HG02885 (cell line): Measurements from ENCODE around the gene GIMAP5.

Source experiments
- ATAC-seq: cut with Tn5 transposase; IDR thresholded peaks from one replicate; pipeline ENCODE4 v1.9.1; 2021; ENCODE audit warnings: mild to moderate bottlenecking; ENCODE audit not compliant: unreplicated experiment, poor library complexity

The GIMAP5 gene

DNA sequence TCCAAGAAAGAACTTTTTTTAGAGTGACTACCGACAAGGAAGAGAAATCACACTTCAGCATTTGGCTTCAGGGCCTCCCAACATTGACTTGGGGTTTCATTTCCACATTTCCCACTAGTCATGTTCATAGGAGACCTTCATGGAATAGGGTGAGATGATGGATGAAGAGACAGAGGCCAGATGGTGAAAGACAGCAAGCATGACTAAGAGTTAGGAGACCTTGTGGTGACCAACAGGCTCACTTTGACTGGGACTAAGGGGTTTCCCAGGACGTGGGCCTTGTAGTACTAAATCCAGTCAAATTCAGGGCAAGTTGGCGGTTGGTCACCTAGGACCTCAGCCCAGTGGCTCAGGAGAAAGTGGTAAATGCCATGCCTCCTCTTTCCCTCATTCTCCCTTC is 3.0 kb upstream of the GIMAP5 start:
- ATAC-seq = no peak

DNA sequence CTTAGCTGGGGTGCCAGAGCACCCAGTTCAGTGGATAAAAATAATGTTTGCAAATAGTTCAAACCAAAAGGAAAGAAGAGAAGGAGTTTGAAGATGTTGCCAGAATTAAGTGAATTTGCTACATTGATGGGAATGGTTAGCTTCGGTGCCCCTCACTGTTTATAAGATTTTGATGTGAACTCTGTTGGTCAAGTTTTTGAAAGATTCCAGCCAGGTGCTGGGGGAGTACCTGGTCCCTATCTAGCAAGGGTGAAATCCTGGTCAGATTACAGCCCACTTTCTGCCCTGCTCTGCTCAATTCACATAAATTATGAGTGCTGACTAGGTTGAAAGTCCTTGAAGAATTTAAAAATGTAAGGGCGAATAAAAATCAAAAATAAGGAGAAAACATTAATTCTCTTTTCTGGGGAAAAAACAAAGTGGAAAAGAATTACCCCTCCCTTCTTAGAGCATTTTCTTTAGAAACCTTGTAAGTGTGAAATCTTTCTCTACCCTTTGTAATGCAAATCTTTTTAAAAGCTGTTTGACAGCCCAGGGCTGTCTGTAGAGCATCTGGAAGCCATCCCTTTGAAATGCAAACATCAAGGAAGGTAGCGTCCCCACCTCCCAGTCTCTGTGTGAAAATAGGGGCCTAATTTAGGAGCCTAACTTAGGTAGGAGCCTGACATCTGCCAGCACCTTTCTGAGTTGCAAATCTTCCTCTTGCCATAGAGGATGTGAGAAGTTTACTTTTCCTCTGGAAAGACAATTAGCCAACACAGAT is 1.4 kb upstream of the GIMAP5 start:
- ATAC-seq = no peak

DNA sequence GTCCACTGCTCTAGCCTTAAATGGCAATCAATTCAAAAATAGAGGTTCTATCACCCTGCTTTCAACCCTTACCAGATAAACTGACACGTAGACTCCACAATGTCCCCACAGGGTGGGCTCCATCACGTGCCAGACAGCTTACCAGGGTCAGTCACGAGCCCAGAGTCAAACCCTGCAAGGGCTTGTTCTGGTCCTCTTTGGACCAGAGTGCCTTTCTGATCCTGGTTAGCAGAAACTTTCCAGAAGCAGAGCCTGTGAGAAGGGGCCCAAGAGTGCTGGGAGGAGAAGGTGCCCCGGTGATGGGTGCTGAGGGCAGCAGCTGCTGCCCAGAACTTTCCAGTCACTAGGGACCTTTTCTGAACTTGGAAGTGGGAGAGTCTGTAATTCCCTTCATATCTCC is 354 bp upstream of the GIMAP5 start:
- peak; percentile 10 for ATAC-seq

DNA sequence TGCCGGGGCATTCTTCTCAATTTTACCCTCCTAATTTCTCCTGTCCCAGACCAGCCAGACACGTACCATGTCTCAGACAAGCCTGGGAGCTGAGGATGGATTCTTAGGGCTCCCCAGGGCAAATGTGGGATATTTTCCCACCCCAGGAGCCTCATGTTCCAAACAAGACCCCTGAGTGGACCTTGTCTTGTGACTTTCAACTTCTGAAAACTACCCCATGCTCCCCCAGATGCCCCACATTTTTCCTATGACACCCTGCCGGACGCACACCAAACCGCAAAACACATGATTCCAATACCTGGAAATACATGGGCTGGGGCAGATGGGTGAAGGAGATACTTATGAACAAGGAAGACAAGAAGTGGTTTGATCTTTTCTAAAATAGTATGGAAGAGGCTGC is 874 bp downstream of the GIMAP5 start:
- ATAC-seq = no peak

DNA sequence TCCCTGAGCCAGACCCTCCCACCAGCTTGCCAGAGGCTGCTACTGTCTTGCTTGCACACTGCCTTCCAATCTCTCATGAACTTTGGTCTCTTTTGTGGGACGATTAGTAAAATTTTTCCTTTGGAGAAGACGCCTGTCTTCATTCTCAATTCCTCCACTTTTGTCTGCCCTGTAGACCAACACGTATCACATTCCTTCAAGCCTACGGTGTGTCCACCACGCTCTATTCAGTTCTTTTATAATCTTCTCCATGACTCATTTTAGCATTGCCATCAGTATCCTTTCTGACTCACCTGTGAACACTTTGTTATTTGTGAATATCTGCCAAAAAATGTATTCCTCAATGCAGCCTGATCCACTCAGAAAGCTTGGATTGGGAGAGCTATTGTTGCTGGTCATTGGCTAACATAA is 1.4 kb downstream of the GIMAP5 start:
- ATAC-seq = no peak

DNA sequence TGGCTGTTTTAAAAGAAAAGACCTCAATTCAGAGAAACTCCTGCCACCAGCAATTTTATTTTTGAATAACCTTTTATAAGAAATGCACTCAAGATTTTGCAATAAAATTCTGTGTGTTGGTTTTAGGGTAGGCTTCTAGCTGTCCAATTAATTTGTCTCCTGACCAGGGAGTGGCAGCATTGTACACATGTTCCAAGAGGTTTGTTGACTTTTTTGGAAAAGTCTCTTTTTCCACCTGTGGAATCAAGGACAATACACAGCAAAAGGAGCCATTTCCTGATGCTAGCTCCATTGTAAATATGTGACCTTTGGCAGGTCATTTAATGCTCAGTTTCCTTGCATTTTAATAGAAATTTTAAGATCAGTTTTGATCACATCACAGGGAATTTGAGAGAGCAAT is 1.8 kb downstream of the GIMAP5 start:
- no peak for ATAC-seq

DNA sequence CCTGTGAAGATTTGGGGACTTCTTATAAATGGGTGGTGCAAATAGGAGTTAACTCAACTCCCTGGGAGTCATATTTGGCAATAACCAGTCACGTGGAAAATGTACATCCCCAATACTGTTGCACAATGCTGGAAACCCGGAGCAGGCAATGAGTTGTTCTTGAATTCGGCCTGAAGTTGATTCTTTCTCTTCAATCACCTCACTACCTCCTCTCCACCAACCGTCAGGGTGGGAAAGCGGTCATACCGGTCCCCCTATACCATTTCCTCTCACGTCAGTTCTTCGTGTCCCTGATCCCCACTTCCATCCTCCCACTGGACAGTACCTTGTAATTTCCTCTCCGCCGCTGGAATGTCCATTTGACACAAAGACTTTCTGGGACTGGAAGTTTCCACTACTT is 2.8 kb downstream of the GIMAP5 start:
- ATAC-seq = no peak

DNA sequence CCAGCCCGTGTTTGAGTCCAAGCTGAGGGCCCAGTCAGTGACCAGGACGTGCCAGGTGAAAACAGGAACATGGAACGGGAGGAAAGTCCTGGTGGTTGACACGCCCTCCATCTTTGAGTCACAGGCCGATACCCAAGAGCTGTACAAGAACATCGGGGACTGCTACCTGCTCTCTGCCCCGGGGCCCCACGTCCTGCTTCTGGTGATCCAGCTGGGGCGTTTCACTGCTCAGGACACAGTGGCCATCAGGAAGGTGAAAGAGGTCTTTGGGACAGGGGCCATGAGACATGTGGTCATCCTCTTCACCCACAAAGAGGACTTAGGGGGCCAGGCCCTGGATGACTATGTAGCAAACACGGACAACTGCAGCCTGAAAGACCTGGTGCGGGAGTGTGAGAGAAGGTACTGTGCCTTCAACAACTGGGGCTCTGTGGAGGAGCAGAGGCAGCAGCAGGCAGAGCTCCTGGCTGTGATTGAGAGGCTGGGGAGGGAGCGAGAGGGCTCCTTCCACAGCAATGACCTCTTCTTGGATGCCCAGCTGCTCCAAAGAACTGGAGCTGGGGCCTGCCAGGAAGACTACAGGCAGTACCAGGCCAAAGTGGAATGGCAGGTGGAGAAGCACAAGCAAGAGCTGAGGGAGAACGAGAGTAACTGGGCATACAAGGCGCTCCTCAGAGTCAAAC is 5.2 kb downstream of the GIMAP5 start:
- no peak for ATAC-seq

DNA sequence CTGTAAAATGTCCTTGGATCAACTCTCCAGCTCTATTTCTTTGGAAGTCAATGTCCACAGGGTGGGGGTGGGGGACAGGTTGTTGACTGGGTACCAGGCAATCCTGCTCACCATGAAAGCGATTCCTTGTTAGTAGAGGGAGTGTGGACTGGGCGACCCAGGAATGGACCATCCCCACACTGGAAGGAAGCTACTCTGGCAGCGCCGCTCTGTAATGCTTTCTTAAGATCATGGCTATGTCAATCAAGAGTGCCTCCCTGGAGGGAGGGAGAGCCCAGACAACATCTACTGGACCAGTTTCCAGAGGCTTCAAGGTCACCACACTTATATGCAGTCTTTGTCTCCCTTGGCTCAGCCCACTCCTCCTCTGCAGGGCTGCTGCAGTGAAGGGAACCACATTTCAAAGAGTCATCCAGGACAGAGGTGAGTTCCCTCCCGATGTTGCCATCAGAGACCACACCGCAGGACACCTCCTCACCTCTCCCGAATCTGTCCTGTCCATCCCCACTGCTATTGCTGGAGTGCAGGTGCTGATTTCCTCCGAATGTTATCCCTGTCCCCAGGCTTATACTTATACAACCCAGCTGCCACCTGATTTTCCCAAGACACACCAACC is 6.9 kb downstream of the GIMAP5 start:
- no peak for ATAC-seq

DNA sequence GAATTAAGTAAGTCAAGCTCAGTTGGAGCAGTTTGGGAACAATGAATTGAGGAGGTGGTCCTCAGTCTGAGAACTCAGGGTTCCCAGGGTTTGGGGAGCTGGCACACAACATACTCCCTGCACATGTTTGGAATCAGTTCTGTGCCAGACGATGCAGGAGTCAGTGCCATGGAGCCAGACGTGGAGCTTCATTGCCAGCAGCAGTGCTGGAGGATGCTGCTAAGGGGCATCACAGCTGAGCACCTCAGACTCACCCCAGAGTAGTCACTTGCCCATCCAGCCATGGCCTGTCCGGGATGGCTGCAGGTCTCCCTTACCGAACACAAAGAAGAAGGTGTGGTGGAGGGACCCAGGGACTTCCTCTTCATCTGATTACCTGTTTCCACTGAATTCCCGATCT is 7.9 kb downstream of the GIMAP5 start:
- no peak for ATAC-seq

DNA sequence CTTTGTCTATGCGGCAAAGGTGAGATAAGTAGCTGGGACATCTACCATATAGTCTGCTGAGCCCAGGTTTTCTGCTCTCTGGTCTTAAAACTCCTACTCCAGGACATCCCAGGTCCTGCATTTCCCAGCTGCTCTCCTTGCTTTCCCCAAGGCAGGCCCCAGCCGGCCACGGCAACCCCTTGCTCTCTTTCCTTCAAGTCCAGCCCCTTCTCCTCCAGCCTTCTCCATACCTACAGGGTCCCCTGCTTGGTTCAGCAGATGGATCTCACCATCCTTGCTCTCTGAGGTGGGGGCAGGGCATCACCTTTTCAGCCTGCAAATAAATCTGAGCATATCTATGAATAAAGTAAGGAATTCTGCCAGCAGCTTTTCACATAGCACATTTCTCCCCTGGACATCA is 8.7 kb downstream of the GIMAP5 start:
- no peak for ATAC-seq

DNA sequence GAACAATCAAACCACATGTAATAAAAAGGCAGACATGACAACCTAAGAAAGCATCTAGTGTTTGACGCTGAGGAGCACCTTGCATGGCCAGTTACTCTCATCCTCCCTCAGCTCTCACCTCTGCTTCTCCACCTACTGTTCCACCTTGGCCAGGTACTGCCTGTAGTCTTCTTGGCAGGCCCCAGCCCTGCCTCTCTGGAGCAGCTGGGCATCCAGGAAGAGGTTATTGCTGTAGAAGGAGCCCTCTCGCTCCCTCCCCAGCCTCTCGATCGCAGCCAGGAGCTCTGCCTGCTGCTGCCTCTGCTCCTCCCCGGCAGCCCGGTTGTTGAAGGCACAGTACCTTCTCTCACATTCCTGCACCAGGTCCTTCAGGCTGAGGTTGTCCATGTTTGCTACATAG is 9.7 kb downstream of the GIMAP5 start:
- no peak for ATAC-seq

DNA sequence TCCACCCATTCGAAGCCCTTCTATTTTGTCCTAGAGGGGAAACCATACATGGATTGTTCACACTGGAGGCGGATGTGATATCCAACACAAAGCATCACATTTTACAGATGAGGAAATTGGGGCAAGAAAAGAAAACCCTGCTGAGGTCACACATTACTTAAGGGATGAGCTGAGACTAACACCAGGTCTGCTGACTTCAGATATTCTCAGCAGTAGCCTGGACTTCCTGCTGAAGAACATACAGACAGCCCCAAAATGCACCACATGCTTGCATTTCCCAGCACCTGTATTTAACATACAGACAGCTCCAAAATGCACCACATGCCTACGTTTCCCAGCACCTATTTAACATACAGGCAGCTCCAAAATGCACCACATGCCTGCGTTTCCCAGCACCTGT is 11.2 kb downstream of the GIMAP5 start:
- no peak for ATAC-seq

DNA sequence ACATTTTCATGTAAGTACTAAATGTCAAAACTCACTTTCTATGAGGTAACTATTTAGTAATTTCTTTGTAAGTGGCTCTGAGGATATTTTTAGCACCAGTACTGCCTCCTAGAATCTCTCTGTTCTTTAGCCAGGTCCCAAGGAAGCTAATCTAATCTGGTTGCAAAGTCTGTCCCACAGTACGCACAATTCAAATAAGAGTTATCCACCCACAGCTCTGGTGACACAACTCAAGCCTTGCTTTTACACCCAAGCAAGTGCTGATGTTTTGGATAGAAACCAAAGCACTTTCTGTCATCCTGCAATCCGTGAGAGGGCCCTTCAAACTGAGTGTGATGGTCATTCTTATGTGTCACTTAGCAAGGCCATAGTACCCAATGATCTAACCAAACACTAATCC is 14.5 kb downstream of the GIMAP5 start:
- no peak for ATAC-seq

DNA sequence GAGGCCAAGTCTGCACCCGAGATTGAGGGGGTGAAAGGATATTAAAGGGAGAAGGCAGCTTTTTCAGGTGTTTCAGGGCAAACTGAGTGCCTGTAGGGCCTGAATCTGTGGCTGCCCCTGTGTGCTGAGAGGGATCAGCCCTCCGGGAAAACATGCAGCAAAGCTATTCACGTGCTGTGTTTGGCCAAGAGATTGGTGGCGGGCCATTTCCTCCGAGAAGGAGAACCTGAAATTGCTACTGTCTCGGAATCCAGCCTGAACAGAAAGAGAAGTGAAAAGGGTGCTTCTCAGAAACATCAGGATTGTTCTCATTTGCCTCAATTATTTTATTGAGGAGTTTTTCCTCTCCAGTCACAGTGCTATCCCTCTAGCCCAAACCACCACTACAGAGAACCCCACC is 16.0 kb downstream of the GIMAP5 start:
- ATAC-seq = no peak

DNA sequence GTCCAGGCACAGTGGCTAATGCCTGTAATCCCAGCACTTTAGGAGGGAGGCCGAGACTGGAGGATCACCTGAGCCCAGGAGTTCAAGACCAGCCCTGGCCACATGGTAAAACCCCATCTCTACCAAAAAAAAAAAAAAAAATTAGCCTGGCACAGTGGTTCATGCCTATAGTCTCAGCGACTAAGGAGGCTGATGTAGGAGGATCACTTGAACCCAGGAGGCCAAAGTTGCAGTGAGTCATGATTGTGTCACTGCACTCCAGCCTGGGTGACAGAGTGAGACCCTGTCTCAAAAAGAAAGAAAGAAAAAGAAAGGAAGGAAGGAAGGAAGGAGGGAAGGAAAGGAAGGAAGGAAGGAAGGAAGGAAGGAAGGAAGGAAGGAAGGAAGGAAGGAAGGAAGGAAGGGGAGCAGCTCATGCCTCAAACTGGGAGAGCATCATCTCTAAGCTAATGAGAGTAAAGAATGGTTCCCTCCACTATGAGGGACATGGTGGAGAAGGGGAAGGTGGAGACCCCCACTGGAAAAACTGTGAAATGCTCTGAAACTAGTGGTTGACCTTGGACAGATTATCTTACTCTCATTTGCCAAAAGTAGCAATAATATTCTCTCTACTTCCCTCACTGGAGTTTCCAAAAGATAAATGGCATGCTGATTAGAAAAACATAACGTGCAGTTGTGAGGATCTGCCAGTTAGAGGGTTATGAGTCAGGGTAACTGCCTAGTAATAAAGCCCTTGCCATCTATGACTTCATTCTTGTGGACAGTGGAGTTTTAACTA is 16.8 kb downstream of the GIMAP5 start:
- ATAC-seq = peak; percentile 51

DNA sequence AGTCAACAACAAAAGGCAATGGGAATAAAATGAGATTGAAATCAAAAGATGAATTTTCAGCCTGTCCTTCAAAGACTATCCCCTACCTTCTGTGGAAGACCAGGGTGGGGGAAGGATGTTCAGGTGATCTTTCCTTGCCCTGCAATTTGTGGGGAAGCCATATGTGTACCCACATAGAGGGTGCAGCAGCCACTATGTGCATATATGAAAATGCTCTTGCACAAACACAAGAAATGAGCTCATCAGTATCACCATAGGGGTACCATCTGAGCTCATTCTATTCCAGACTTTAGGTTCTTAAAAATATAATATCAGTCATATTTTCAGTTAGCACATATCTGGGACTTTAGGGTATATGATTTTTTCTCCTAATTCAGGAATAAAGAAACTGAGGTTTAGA is 17.7 kb downstream of the GIMAP5 start:
- no peak for ATAC-seq

DNA sequence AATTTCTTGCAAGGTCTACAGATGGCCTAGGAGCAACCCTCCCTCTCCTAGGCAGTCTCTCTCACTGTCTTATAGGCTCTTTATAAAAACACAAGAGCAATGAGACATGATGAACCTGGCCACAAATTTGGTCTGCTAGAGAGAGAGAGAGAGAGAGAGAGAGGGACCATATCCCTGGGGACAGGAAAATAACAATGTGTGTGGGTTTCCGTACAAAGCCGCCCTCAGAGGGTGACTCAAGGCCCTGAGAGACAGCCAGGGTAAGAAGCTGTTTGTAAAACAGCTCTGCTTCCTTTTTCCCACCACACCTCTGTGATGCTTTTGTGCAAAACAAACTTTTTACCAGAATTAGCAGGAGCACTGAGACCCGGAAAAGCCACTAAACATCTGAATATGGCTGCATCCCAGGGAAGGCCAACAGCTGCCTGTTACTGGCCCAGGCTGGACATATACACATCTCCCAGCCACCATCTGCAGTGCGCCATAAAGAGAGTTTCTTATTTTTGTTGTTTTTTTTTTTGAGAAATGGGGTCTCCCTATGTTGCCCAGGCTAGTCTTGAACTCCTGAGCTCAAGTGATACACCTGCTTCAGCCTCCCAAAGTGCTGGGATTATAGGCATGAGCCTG is 18.4 kb downstream of the GIMAP5 start:
- no peak for ATAC-seq

DNA sequence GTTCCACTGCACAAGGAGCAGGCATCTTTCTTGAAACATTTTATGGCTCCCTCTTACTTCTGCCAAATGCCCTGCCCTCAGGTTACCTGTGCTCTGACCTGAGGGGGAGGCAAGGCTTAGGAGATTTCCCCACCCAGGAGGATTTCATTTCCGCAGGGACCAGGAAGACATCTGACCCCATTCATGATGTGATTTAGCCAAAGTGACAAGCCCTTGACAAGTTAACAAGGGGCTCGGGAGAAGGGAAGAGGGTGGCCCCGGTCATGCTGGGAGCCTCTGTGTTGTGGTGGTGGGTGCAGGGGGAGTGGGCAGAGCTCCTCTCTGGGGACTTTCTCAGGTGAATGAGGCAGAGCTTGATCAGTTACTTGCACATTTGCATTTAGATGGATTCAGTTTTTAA is 18.9 kb downstream of the GIMAP5 start:
- no peak for ATAC-seq

DNA sequence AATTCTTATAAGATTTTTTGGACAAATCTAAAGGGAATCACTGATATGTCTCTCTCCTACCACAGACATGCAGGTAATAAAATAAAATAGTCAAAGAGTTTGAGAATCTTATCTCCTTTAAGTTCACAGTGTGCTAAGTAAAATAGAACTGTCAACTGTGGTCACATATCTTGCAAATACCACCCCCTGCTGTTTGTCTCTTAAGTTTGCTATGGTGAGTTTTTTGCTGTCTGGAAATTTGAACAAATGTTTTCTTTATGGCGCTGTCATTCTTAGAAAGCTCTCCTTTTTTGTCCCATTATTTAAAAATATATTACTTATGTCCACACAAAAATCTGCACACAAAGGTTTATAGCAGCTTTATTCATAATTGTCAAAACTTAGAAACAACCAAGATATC is 19.6 kb downstream of the GIMAP5 start:
- no peak for ATAC-seq

DNA sequence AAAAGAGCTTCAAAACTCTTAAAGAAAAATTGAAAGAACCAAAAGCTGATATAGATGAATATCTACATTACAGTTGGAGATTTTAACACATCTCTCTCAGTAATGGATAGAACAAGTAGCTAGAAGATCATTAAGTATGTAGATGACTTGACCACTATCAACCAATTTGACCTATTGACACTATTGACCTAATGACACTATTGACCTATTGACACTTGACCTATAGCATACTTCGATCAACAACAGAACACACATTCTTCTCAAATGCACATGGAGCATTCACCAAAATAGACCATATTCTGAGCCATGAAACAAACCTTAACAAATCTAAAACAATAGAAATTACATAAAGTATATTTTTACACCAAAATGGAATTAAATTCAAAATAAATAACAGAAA is 22.3 kb downstream of the GIMAP5 start:
- no peak for ATAC-seq
